Muscle of leg (tissue), 11 donors: ENCODE measurements around the gene METTL22. TPM values are rescaled to one million over a fixed set of nuclear protein-coding genes. Genes with fewer than 3 reads are reported as not detected.

Experiments
- DNase-seq: peaks from one replicate; pipeline ENCODE4 v3.0.0; 2013
- H3K27ac ChIP-seq: one replicate; pipeline ENCODE4 v1.5.1; 2013; ENCODE audit warnings: mild to moderate bottlenecking, low read length, control low read depth
- H3K27me3 ChIP-seq: one replicate; pipeline ENCODE4 v1.6.1; 2013; ENCODE audit warnings: low read length; ENCODE audit not compliant: control insufficient read depth, insufficient read depth
- H3K36me3 ChIP-seq: one replicate; pipeline ENCODE4 v1.6.1; 2013; ENCODE audit warnings: low read length; ENCODE audit not compliant: control insufficient read depth, insufficient read depth
- H3K4me1 ChIP-seq: one replicate; pipeline ENCODE4 v1.6.1; 2013; ENCODE audit warnings: low read length; ENCODE audit not compliant: control insufficient read depth, insufficient read depth
- H3K4me3 ChIP-seq: one replicate; pipeline ENCODE4 v1.5.1; 2013; ENCODE audit warnings: low read length, control low read depth
- H3K9me3 ChIP-seq: replicated peaks from 2 replicates; pipeline ENCODE4 v1.6.1; 2013; ENCODE audit warnings: low read depth, low read length; ENCODE audit not compliant: control insufficient read depth
- WGBS: methylation state at CpG from one replicate; pipeline ENCODE4 v1.1.5; 2013; ENCODE audit warnings: missing lambda C conversion rate; ENCODE audit not compliant: insufficient coverage; 5-methylcytosine and 5-hydroxymethylcytosine counted together
- polyA plus RNA-seq, 8 donors: library from polyadenylated mRNA; unstranded; fragments of 120-200 nt; gene quantifications; one replicate each; pipeline versions ENCODE4 v1.2.1 to v1.2.3, GENCODE V29; 2013; ENCODE audit warnings: inconsistent platforms in 1 of 8, low replicate concordance in 1 of 8; ENCODE audit not compliant: insufficient read length in 8 of 8, insufficient read depth in 1 of 8
- total RNA-seq: library from RNA; stranded (reverse); fragments of 120-200 nt; gene quantifications from one replicate; pipeline ENCODE4 v1.2.4, GENCODE V29; 2013

The METTL22 gene
- total and polyA plus RNA-seq, 9 donors = 12.6 to 22.8 (median 17.9) TPM

DNA sequence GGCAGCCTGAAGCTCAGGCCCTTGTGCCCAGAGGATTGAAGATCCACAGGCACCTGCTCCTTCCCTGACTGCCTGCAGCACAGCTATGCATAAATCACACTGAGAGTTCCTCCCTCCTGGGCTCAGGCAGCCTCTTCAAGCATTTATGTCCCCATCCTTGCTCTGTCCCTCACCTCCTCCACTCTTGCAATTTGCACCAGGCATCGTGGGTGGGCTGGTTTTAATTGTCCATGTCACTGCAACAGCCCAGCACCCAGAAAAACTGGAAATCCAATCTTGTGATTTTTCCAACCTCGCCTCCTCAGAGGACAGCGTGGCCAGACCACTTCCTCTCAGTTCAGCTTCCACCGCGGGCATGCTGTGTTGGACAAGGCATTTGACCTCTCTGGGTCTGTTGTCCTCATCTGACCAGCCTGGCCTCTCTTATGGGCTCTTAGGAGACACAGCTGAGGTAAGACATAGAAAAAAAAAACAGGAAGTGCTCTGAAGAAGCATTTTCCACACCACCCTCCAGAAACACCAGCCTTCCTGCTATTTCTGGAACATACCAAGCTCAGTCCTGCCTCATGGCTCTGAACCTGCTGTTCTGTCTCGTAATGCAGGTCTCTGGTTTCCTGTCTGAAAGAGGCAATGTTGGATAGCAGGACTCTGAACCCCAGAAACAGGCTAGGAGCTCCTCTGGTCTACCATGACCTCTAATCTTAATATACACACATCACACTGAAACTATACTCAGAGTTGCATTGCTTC, 39.5 kb upstream of the METTL22 start:
- H3K27me3 ChIP-seq = no peaks in the 10 kb centered on the region
- H3K27ac ChIP-seq = no peak overlapping the region

GRCh38 chr16:8583199-8583598, 38.3 kb upstream of the METTL22 start:
- no peak for DNase-seq

More for the DNA sequence above, 39.5 kb upstream of the METTL22 start:
- peak; percentile 41 for DNase-seq
- no peaks in the 10 kb centered on the region for H3K36me3 ChIP-seq
- H3K9me3 ChIP-seq = no peaks in the 10 kb centered on the region
- 9% methylated on average over 3 of the region's 6 CpGs for WGBS
- no peak overlapping the region for H3K4me3 ChIP-seq
- no peaks in the 10 kb centered on the region for H3K4me1 ChIP-seq

GRCh38 chr16:8583732-8584131, 37.8 kb upstream of the METTL22 start:
- no peaks in the 10 kb centered on the region for H3K9me3 ChIP-seq
- peaks cover 15% of the 10 kb centered on the region for H3K27me3 ChIP-seq
- DNase-seq = no peak
- H3K27ac ChIP-seq = no peak overlapping the region
- no peak overlapping the region for H3K4me3 ChIP-seq
- H3K4me1 ChIP-seq = no peaks in the 10 kb centered on the region
- 38% methylated on average over 1 of the region's 4 CpGs for WGBS
- H3K36me3 ChIP-seq = no peaks in the 10 kb centered on the region

More at GRCh38 chr16:8583199-8583598, 38.3 kb upstream of the METTL22 start:
- H3K4me3 ChIP-seq = no peak overlapping the region
- H3K27me3 ChIP-seq = peaks cover 10% of the 10 kb centered on the region
- no peaks in the 10 kb centered on the region for H3K9me3 ChIP-seq
- H3K27ac ChIP-seq = no peak overlapping the region
- no CpG with 5 or more reads among the region's 3 CpGs for WGBS
- H3K4me1 ChIP-seq = no peaks in the 10 kb centered on the region
- no peaks in the 10 kb centered on the region for H3K36me3 ChIP-seq

DNA sequence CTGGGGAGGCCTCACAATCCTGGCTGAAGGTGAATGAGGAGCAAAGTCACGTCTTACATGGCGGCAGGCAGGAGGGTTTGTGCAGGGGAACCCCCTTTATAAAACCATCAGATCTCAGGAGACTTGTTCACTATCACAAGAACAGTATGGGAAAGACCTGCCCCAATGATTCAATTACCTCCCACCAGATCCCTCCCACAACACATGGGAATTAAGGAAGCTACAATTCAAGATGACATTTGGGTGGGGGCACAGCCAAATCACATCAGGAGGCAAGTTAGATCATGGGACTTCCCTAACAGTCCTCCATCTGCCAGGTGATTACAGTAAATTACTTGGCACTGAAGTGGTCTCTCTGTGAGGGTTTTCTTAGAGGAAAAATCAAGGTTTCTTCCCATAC, 36.5 kb upstream of the METTL22 start:
- Histone ChIP-seq H3K4me1 (peaks cover 3% of the 10 kb centered on the region), H3K9me3 (no peaks in the 10 kb centered on the region), H3K36me3 (no peaks in the 10 kb centered on the region), H3K27ac (no peak overlapping the region), H3K4me3 (no peak overlapping the region), H3K27me3 (peaks cover 28% of the 10 kb centered on the region)
- DNase-seq = no peak
- WGBS = no CpG with 5 or more reads among the region's 2 CpGs

DNA sequence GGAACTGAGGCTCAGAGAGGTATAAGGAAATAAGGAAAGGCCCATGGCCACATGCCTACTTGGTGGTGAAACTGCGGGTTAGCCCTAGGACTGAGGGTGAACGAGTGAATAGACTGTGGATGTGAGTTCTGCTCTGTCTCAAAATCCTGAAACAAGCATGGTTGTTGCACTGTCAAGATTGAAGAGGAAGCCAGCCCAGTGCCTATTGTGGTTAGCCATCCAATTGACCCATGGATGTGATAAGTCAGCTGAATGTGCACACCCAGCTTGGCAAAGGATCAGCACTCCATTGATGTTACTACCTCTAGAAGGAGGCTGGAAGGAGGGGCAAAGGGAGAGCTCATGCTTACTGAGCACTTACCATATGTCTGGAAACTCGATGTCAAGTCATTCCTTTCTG, 35.6 kb upstream of the METTL22 start:
- WGBS = 89% methylated on average over 3 of the region's 3 CpGs
- peaks cover 36% of the 10 kb centered on the region for H3K27me3 ChIP-seq
- H3K4me3 ChIP-seq = no peak overlapping the region
- H3K27ac ChIP-seq = no peak overlapping the region
- H3K36me3 ChIP-seq = no peaks in the 10 kb centered on the region
- H3K9me3 ChIP-seq = no peaks in the 10 kb centered on the region
- no peak for DNase-seq
- H3K4me1 ChIP-seq = peaks cover 3% of the 10 kb centered on the region

GRCh38 chr16:8587065-8587464, 34.4 kb upstream of the METTL22 start:
- peaks cover 37% of the 10 kb centered on the region for H3K27me3 ChIP-seq
- H3K4me3 ChIP-seq = no peak overlapping the region
- no peak overlapping the region for H3K27ac ChIP-seq
- no peak for DNase-seq
- H3K4me1 ChIP-seq = peaks cover 3% of the 10 kb centered on the region
- H3K9me3 ChIP-seq = no peaks in the 10 kb centered on the region
- no peaks in the 10 kb centered on the region for H3K36me3 ChIP-seq

DNA sequence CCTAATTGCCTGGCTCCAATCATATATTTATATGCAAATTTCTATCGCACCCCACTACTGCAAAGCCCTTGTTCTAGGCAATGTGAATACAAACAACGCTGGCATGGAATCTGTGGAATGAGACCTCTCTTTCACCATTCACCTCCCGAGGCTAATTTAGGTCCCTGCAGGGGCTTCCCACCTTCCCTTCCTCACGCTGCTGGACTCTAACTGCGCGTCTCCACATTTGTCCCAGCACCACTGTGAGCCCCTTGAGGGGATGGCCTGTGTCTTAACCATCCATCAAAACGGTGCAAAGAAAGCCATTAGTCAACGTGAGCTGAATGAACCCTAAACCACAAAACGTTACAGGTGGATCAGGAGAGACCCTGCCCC, 32.8 kb upstream of the METTL22 start:
- H3K27ac ChIP-seq = no peak overlapping the region
- WGBS = 5% methylated on average over 4 of the region's 9 CpGs
- H3K4me3 ChIP-seq = no peak overlapping the region
- peaks cover 38% of the 10 kb centered on the region for H3K27me3 ChIP-seq
- no peaks in the 10 kb centered on the region for H3K36me3 ChIP-seq
- no peak for DNase-seq
- no peaks in the 10 kb centered on the region for H3K9me3 ChIP-seq
- H3K4me1 ChIP-seq = peaks cover 3% of the 10 kb centered on the region

GRCh38 chr16:8589057-8589899, 32.2 kb upstream of the METTL22 start:
- H3K27ac ChIP-seq = no peak overlapping the region
- H3K9me3 ChIP-seq = no peaks in the 10 kb centered on the region
- H3K4me1 ChIP-seq = peaks cover 3% of the 10 kb centered on the region
- peaks cover 38% of the 10 kb centered on the region for H3K27me3 ChIP-seq
- no peak overlapping the region for H3K4me3 ChIP-seq
- H3K36me3 ChIP-seq = no peaks in the 10 kb centered on the region
- whole genome bisulfite sequencing = 1% methylated on average over 53 of the region's 64 CpGs
- no peak for DNase-seq

DNA sequence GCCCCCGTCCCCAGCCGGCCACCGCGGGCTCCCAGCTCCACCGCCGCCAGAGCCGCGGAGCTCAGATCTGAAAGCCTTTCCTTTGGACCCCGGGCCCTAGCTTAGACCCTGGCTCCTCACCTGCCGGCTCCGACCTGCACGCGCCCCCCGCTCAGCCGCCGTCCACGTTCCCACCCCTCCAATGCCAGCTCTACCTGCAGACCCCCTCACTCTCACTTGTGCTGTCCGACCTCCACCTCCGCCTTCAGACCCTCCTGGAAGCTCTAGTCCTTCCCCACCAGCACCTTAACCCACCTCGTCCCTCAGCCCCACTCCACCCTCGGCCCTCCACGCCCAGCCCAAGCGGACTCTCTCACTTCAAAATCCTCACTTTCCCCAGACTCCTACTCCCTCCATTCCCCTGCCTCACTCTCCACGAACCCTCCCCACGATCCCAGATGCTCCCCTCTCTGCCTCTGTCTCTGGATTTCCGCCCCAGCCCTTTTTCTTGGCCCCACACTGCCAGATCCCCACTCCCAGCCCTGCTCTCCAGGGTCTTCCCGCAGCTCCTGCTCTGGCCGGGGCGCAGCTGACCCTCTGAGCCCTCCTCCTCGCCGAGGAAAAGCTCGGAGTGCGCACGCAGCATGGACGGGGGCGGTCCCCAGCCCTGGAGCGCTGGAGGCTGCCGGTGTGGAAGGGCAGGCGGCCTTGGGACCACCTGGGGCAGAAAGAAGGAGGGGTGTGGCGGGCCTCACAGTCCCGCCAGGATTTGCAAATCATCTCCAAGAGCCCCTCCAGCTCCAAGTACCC, 31.4 kb upstream of the METTL22 start, which contains the start of gene TMEM114:
Gene TMEM114 (minus strand): TSS at position 612 of the 789 bp plus-strand sequence. CDS start 673 bp downstream, outside the sequence.
- under 1% methylated on average over 27 of the region's 41 CpGs for WGBS
- DNase-seq = no peak
- no peaks in the 10 kb centered on the region for H3K9me3 ChIP-seq
- H3K27ac ChIP-seq = no peak within 1 kb of the TSS
- peaks cover 3% of the 10 kb centered on the region for H3K4me1 ChIP-seq
- H3K4me3 ChIP-seq = no peak within 1 kb of the TSS
- H3K36me3 ChIP-seq = no peaks in the 10 kb centered on the region
- H3K27me3 ChIP-seq = peaks cover 38% of the 10 kb centered on the region

DNA sequence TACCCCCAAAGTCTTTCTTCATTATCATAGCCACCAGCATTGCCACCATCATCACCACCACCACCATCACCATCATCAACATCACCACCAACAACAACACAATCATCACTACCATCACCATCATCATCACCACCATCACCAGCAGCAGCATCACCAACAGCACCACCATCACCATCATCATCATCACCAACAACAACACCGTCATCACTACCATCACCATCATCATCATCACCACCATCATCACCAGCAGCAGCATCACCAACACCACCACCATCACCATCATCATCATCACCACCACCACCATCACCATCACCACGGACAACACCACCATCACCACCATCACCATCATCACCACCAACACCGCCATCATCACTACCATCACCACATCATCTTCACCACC, 30.7 kb upstream of the METTL22 start:
- 96% methylated on average over 3 of the region's 3 CpGs for WGBS
- H3K36me3 ChIP-seq = no peaks in the 10 kb centered on the region
- no peaks in the 10 kb centered on the region for H3K9me3 ChIP-seq
- no peak overlapping the region for H3K27ac ChIP-seq
- H3K4me3 ChIP-seq = no peak overlapping the region
- DNase-seq = no peak
- H3K4me1 ChIP-seq = peaks cover 3% of the 10 kb centered on the region
- H3K27me3 ChIP-seq = peaks cover 38% of the 10 kb centered on the region
